ENCODE results near the gene CABLES1.
A peak's percentile ranks its signal among the peaks of the same experiment; 100 is the strongest.
"Not testable (repeated sequence)": the region's sequence is repeated elsewhere in the genome, so short reads cannot be mapped to it uniquely, and the experiment has no call there.

Gene CABLES1

GRCh38 chr18:23270986-23271680, 135.8 kb downstream of the CABLES1 start:
- DNase-seq = no peak

- DNase-seq = no peak
These were observed 137.4 kb downstream of the CABLES1 start for GRCh38 chr18:23272498-23273232.

GRCh38 chr18:23273443-23273966, 138.2 kb downstream of the CABLES1 start:
- DNase-seq = no peak

GRCh38 chr18:23274638-23275482, 139.6 kb downstream of the CABLES1 start:
- DNase-seq = no peak

- no peak for DNase-seq
These were observed 141.2 kb downstream of the CABLES1 start for GRCh38 chr18:23276451-23276850.

- no peak for DNase-seq
These were observed 142.1 kb downstream of the CABLES1 start for GRCh38 chr18:23277399-23277798.

GRCh38 chr18:23279931-23280330, 144.6 kb downstream of the CABLES1 start:
- peak; percentile 35 for DNase-seq

GRCh38 chr18:23280844-23281243, 145.6 kb downstream of the CABLES1 start:
- DNase-seq = no peak

GRCh38 chr18:23281626-23282436, 146.5 kb downstream of the CABLES1 start:
- DNase-seq = peak; percentile 90

- no peak for DNase-seq
These were observed 147.1 kb downstream of the CABLES1 start for GRCh38 chr18:23282437-23282781.

- DNase-seq = peak; percentile 31
These were observed 148.7 kb downstream of the CABLES1 start for GRCh38 chr18:23283916-23284430.

- no peak for DNase-seq
These were observed 149.3 kb downstream of the CABLES1 start for GRCh38 chr18:23284629-23285028.

- DNase-seq = not testable (repeated sequence)
These were observed 150.3 kb downstream of the CABLES1 start for GRCh38 chr18:23285581-23285980.

GRCh38 chr18:23291456-23292205, 156.3 kb downstream of the CABLES1 start:
- DNase-seq = no peak

- DNase-seq = no peak
These were observed 165.0 kb downstream of the CABLES1 start for GRCh38 chr18:23300231-23300805.

GRCh38 chr18:23301972-23302371, 166.7 kb downstream of the CABLES1 start:
- DNase-seq = peak; percentile 89

GRCh38 chr18:23302511-23302850, 167.2 kb downstream of the CABLES1 start:
- DNase-seq = no peak

- no peak for DNase-seq
These were observed 167.7 kb downstream of the CABLES1 start for GRCh38 chr18:23302851-23303527.

- no peak for DNase-seq
These were observed 171.5 kb downstream of the CABLES1 start for GRCh38 chr18:23306822-23307221.

- no peak for DNase-seq
These were observed 172.4 kb downstream of the CABLES1 start for GRCh38 chr18:23307567-23308295.

Measured in NCI-H69 (cell line).